GM12801 (cell line): ENCODE data around the gene ROR2.

Experiments used
- TF ChIP-seq, protein P1 (sequence below): IDR thresholded peaks from one replicate; pipeline ENCODE4 v1.5.1; 2011; ENCODE audit warnings: control low read depth; ENCODE audit not compliant: insufficient read length; ENCODE audit errors: extremely low read depth

ROR2 gene

GRCh38 chr9:91765296-91765695, 184.7 kb downstream of the ROR2 start:
- TF ChIP-seq, protein P1, sequence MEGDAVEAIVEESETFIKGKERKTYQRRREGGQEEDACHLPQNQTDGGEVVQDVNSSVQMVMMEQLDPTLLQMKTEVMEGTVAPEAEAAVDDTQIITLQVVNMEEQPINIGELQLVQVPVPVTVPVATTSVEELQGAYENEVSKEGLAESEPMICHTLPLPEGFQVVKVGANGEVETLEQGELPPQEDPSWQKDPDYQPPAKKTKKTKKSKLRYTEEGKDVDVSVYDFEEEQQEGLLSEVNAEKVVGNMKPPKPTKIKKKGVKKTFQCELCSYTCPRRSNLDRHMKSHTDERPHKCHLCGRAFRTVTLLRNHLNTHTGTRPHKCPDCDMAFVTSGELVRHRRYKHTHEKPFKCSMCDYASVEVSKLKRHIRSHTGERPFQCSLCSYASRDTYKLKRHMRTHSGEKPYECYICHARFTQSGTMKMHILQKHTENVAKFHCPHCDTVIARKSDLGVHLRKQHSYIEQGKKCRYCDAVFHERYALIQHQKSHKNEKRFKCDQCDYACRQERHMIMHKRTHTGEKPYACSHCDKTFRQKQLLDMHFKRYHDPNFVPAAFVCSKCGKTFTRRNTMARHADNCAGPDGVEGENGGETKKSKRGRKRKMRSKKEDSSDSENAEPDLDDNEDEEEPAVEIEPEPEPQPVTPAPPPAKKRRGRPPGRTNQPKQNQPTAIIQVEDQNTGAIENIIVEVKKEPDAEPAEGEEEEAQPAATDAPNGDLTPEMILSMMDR, result no peak

- TF ChIP-seq, protein P1, result no peak
Observed at GRCh38 chr9:91764661-91765060, 185.4 kb downstream of the ROR2 start.

DNA sequence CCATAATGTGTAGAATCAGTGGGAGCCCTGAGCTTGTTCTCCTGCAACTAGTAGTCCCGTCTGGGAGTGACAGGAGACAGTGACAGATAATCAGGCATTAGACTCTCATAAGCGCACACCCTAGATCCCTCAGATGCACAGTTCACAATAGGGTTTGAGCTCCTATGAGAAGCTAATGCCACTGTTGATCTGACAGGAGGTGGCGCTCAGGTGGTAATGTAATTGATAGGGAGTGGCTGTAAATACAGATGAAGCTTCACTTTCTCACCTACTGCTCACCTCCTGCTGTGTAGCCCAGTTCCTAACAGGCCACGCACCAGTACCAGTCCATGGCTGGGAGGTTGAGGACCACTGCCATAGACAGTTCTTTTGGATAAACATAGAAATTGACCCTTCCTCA, 188.7 kb downstream of the ROR2 start:
- TF ChIP-seq, protein P1, result no peak

DNA sequence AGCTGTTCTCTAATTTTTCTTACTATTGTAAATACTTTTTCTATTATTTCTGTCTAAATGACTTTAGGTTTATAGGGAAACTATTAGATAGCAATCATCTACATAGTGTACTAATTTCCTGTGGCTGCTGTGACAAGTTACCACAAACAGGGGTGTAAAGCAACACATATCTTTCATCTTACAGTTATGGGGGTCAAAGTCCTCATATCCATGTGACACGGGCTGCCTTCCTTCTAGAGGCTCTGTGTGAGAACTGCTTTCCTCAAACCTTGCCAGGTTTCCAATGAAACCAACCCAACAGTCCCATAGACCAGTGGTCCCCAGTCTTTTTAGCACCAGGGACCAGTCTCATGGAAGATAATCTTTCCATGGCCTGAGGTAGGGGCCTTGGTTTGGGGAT, 189.1 kb downstream of the ROR2 start:
- TF ChIP-seq, protein P1, result no peak

- TF ChIP-seq, protein P1, result no peak
Observed at GRCh38 chr9:91758491-91758981, 191.5 kb downstream of the ROR2 start.

GRCh38 chr9:91757782-91758181, 192.2 kb downstream of the ROR2 start:
- TF ChIP-seq, protein P1, result no peak

DNA sequence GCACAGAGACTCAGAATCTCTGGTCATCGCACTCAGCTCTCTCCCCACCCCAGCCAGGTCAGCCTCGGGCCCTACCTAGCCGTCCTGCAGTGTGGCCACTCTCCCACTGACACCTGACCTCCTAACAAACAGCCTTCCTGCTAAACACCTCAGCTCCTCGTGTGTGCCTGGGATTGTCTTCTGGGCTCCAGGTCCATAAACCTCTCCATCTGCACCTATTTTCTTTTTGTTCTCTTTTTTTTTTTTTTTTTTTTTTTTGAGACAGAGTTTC, 193.6 kb downstream of the ROR2 start:
- TF ChIP-seq, protein P1, result no peak
